Choroid plexus epithelial cell (primary cell): ENCODE measurements around the gene LPAR1.
A peak's percentile ranks its signal among the peaks of the same experiment; 100 is the strongest.

Source experiments
- DNase-seq: peaks from one replicate; pipeline ENCODE4 v3.0.0-alpha.2; 2010; ENCODE audit warnings: low read depth
- H3K4me3 ChIP-seq: 2 replicates; pipeline ENCODE4 v1.5.1; 2011; ENCODE audit warnings: low read depth, mild to moderate bottlenecking, control low read depth, low read length, moderate library complexity
- CTCF ChIP-seq: conservative IDR thresholded peaks from 2 replicates; pipeline ENCODE4 v1.5.1; 2011; ENCODE audit warnings: low read depth, mild to moderate bottlenecking, control low read depth, inconsistent platforms, low read length, moderate library complexity

Gene LPAR1

GRCh38 chr9:110898866-110899265 is 139.4 kb downstream of the LPAR1 start:
- no peak for DNase-seq
- no peak for TF ChIP-seq CTCF
- H3K4me3 ChIP-seq = no peak overlapping the region

GRCh38 chr9:110898358-110898757 is 139.9 kb downstream of the LPAR1 start:
- no peak for TF ChIP-seq CTCF
- DNase-seq = no peak
- H3K4me3 ChIP-seq = no peak overlapping the region

DNA sequence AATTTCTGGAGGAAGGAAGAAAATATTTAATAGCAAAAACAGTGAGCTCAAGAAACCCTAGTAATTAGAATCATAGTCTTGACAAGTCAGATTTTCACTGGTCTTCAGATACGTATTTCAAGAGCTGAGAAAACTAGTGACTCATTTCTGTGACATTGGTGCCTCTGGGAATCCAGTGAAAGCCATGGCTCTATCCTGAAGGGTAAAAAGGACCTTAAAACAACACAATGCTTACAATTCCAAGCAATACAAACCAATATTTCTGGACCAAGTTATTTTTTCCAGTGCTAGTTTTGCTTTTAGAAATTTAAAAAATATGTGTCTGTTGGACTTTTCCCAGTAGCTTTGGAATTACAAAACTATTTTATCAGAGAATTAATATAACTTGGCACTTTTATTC is 140.3 kb downstream of the LPAR1 start:
- no peak for TF ChIP-seq CTCF
- no peak for DNase-seq
- H3K4me3 ChIP-seq = no peak overlapping the region

DNA sequence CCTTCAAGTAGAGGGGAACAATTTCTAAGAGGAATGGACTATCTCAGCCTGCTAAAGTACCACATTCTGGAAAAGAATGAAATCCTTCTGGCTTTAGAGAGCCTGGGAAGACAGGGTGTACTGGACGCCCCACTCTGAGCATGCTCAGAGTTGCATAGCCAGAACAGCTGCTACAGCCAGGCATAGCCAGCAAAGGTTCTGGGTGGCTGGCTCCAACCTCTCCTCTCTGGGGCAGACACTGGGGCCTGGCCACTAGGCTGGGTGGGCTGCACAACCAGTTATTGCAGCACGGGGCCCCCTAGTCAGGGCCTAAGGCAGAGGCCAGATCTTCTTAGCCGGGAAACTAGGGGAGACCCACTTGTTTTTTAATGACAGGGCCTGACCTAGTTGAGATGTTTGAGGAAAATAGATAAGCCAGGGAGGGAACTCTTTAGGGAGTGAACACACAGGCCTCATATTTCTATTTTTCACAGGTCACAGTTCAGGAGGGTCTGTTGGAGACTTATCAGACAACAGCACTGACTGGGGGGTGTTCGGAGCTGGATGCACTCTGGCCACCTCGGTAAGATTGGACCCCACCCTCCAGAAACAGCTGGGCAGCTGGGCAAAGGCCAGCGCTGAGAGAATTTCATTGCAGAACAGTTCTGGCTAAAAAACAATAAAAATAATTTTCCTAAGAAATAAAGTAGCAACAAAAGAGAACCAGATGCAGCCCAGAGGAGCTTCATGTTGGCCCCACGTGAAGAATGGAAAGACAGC is 142.9 kb downstream of the LPAR1 start:
- no peak for TF ChIP-seq CTCF
- H3K4me3 ChIP-seq = no peak overlapping the region
- DNase-seq = no peak

- H3K4me3 ChIP-seq = no peak overlapping the region
- no peak for DNase-seq
- TF ChIP-seq CTCF = no peak
Measured at GRCh38 chr9:110894731-110895130, 143.5 kb downstream of the LPAR1 start.

- H3K4me3 ChIP-seq = no peak overlapping the region
- DNase-seq = no peak
- TF ChIP-seq CTCF = no peak
Measured at GRCh38 chr9:110892689-110893088, 145.6 kb downstream of the LPAR1 start.

- H3K4me3 ChIP-seq = no peak overlapping the region
- no peak for TF ChIP-seq CTCF
- DNase-seq = peak; percentile 44
Measured at GRCh38 chr9:110891760-110892159, 146.5 kb downstream of the LPAR1 start.
